Naive thymus-derived CD8-positive, alpha-beta T cell (primary cell): ENCODE results near the gene MYL6. TPM values are rescaled to one million over a fixed set of nuclear protein-coding genes. Genes with fewer than 3 reads are reported as not detected.

ENCODE experiments used
- ATAC-seq, 2 donors: fragments of 150-1000 bp; cut with Tn5 transposase in 1 of 2; sonication (Bioruptor Pico), chemical (Tn5 transposase) in 1 of 2; 1 replicate in 1 of 2; 2 replicates in 1 of 2; pipeline ENCODE4 v1.10.0; 2021; ENCODE audit warnings: mild to moderate bottlenecking in 2 of 2, moderate library complexity in 2 of 2
- POLR2A ChIA-PET: fragments of 350-600 bp; sonication (Branson Sonifier 250); formaldehyde crosslinking; loops from one replicate; lab custom pipeline; 2021; ENCODE audit warnings: antibody characterized with exemption; lab: Charles Lee
- DNase-seq, 10 donors: peaks; one replicate each; pipeline versions ENCODE4 v3.0.0 to v3.0.0-alpha.2; 2020 to 2022
- H3K27ac Mint-ChIP-seq, 10 donors: one replicate each; pipeline ENCODE4 v1.8.0; 2020 to 2022; ENCODE audit warnings: mild to moderate bottlenecking in 10 of 10, mixed read lengths in 10 of 10, moderate library complexity in 4 of 10, inconsistent platforms in 1 of 10
- H3K27me3 Mint-ChIP-seq, 5 donors: one replicate each; pipeline ENCODE4 v1.8.0; 2021 to 2022; ENCODE audit warnings: mixed read lengths in 5 of 5
- H3K36me3 Mint-ChIP-seq, 3 donors: one replicate each; pipeline ENCODE4 v1.8.0; 2020 to 2022; ENCODE audit warnings: mixed read lengths in 3 of 3, mild to moderate bottlenecking in 2 of 3, inconsistent platforms in 1 of 3
- H3K4me1 Mint-ChIP-seq, 4 donors: one replicate each; pipeline ENCODE4 v1.8.0; 2021 to 2022; ENCODE audit warnings: mixed read lengths in 4 of 4
- H3K4me3 Mint-ChIP-seq, 10 donors: one replicate each; pipeline ENCODE4 v1.8.0; 2020 to 2022; ENCODE audit warnings: mild to moderate bottlenecking in 10 of 10, mixed read lengths in 10 of 10, moderate library complexity in 6 of 10, inconsistent platforms in 1 of 10
- H3K9me3 Mint-ChIP-seq, 9 donors: one replicate each; pipeline ENCODE4 v1.8.0; 2020 to 2022; ENCODE audit warnings: mixed read lengths in 9 of 9, mild to moderate bottlenecking in 3 of 9, inconsistent platforms in 1 of 9, moderate library complexity in 1 of 9
- polyA plus RNA-seq, 3 donors: library from polyadenylated mRNA; unstranded; fragments of 300-500 nt; fragmentation: Illumina TruSeq; gene quantifications; one replicate each; pipeline ENCODE4 v1.2.3, GENCODE V29; 2021
- total RNA-seq, 8 experiments: library from RNA in 2 of 8; stranded (reverse) in 2 of 8; gene quantifications; one replicate each; pipeline ENCODE4 v1.2.3 and lab custom pipeline; 2021 to 2026

MYL6 gene
- total and polyA plus RNA-seq, 5 experiments from 2014 or later: 421 to 2,533 (median 1,813) TPM

DNA sequence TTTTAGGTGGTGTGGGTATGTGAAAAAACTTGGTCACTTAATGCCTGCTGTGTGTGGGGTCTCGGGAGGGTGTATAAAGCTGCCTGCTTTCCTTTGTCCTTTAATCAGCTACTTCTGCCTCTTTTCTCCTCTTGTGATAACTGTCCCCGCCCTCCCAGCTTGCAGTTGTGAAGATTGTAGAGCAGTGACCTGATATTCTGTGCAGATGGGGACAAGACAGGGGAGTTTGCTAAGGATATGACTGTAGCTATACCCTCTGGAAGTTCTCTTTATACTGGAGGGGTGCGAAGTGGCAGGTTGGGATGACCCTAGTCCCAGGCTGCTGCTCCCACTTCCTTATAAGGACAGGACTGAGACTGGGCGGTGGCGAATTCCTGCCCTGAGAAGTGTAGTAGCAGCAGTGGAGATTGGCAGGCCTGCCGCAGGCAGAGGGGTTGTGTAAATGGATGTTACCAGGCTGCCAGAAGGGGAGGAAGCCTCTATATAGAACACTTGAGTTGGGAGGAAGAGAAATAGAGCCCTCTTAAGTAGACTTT lies 835 bp downstream of the MYL6 start:
- ATAC-seq (no peak), DNase-seq (peak in 4 of 10 donors; percentile 23 to 31 (median 26))
- Mint-ChIP-seq H3K36me3 (peaks cover 6 to 42% (median 8%) of the 10 kb centered on the region in 3 donors), H3K4me1 (peaks cover 36 to 51% (median 48%) of the 10 kb centered on the region in 4 donors), H3K9me3 (no peaks in the 10 kb centered on the region), H3K4me3 (peak overlapping the region; percentile 93 to 99 (median 98)), H3K27me3 (no peaks in the 10 kb centered on the region), H3K27ac (peak overlapping the region; percentile 95 to 100 (median 98))
- POLR2A ChIA-PET: interaction anchor here (0.6 to 13.3 kb wide), 15 partner anchors 9 to 290 kb away, joined by 3 to 163 read pairs (median 6); partner anchors contain the start of genes ANKRD52, COQ10A, ESYT1 and PA2G4

DNA sequence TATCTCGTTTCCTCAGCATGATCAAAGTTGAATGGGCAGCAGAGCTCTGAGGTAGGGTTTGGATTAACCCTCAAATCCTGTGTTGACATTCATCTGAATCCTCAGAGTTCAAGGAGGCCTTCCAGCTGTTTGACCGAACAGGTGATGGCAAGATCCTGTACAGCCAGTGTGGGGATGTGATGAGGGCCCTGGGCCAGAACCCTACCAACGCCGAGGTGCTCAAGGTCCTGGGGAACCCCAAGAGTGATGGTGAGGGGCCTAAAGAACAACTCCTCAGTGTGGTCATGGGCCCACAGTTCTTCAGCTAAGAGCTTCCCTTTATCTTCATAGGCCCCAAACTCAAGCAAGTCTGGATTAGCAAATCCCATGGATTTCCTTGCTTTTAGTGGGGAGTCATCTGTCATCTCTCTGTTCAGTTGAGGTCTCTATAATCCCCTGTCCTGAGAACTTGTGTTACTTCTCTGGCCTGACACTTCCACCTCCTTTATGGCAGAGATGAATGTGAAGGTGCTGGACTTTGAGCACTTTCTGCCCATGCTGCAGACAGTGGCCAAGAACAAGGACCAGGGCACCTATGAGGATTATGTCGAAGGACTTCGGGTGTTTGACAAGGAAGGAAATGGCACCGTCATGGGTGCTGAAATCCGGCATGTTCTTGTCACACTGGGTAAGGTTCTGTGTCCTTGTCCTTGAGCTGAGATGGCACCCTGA lies 1.5 kb downstream of the MYL6 start:
- Mint-ChIP-seq H3K4me1 (peaks cover 36 to 53% (median 50%) of the 10 kb centered on the region in 4 donors), H3K9me3 (no peaks in the 10 kb centered on the region), H3K36me3 (peaks cover 6 to 48% (median 8%) of the 10 kb centered on the region in 3 donors), H3K27me3 (no peaks in the 10 kb centered on the region), H3K4me3 (peak overlapping the region; percentile 93 to 99 (median 98)), H3K27ac (peak overlapping the region; percentile 95 to 100 (median 98))
- DNase-seq (no peak), ATAC-seq (no peak)
- POLR2A ChIA-PET: interaction anchor here (0.5 to 13.3 kb wide), 15 partner anchors 10 to 290 kb away, joined by 3 to 163 read pairs (median 3); partner anchors contain the start of genes ANKRD52, COQ10A, ESYT1 and PA2G4

DNA sequence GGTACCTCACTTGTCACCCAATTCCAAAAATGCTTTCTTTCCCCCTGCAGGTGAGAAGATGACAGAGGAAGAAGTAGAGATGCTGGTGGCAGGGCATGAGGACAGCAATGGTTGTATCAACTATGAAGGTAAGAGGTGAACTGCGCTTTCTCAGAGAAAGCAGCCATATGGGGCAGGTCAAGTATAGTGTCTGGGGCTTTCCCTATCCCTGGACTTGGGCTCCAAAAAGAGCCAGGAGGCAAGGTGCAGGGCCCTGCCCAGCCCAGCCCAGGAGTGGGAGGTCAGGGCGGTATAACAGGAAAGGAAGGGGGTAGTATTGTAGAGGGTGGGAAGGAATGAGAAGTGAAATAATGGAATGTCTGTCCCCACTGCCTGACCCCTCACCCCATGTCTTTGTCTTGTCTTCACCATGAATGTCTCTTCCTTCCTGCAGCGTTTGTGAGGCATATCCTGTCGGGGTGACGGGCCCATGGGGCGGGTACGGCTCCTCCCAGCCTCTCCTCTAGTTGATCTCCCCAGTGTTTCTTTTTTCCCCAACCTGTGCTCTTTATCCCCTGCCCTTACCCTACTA lies 2.1 kb downstream of the MYL6 start:
- no peaks in the 10 kb centered on the region for H3K9me3 Mint-ChIP-seq
- peaks cover 35 to 53% (median 49%) of the 10 kb centered on the region in 4 donors for H3K4me1 Mint-ChIP-seq
- peak; percentile 24 to 62 for ATAC-seq
- no peaks in the 10 kb centered on the region for H3K27me3 Mint-ChIP-seq
- peak; percentile 38 to 77 (median 58) for DNase-seq
- peak overlapping the region; percentile 88 to 100 (median 98) for H3K27ac Mint-ChIP-seq
- POLR2A ChIA-PET: interaction anchor here (0.5 to 13.3 kb wide), 15 partner anchors 9 to 289 kb away, joined by 3 to 163 read pairs (median 4); partner anchors contain the start of genes ESYT1, MYL6B, PA2G4 and RNF41
- H3K4me3 Mint-ChIP-seq: peak overlapping the region; percentile 93 to 99 (median 98)
- peaks cover 6 to 52% (median 8%) of the 10 kb centered on the region in 3 donors for H3K36me3 Mint-ChIP-seq

DNA sequence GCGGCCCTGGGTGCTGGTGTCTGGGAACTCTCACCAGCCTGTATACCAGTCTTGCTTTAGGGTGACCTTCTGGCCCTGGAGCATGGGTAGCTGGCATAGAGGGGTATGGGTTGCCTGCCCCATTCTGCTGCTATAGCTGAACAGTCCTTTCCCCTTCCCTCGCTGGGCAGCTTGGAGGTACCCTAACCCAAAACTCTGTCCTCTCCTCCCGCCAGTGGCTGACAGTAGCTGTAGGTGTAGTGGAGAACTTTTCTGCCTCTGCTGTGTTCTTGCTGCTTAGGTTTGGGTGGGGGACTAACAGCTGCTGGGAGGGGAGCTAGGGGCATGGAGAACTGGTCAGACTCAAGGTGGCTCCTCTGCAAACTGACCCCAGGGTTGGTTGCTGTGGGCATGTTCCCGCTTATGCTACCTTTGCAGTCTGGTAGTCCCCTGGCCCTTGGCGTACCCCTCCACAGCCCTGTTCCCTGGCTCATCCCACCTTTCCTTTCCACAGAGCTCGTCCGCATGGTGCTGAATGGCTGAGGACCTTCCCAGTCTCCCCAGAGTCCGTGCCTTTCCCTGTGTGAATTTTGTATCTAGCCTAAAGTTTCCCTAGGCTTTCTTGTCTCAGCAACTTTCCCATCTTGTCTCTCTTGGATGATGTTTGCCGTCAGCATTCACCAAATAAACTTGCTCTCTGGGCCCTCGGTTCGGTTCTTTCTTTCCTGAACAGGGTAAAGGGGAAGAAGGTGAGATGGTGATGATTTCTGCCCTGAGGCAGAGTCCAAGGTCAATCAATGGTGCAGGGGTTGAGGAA lies 2.9 kb downstream of the MYL6 start:
- peaks cover 6 to 60% (median 8%) of the 10 kb centered on the region in 3 donors for H3K36me3 Mint-ChIP-seq
- no peaks in the 10 kb centered on the region for H3K27me3 Mint-ChIP-seq
- DNase-seq: no peak
- H3K27ac Mint-ChIP-seq: peak overlapping the region; percentile 88 to 100 (median 98)
- H3K4me3 Mint-ChIP-seq: peak overlapping the region; percentile 93 to 99 (median 98)
- H3K4me1 Mint-ChIP-seq: peaks cover 32 to 53% (median 45%) of the 10 kb centered on the region in 4 donors
- H3K9me3 Mint-ChIP-seq: no peaks in the 10 kb centered on the region
- POLR2A ChIA-PET: interaction anchor here (0.6 to 13.3 kb wide), 16 partner anchors 8 to 565 kb away, joined by 3 to 163 read pairs (median 4); partner anchors contain the start of genes ESYT1, MYL6B, SMARCC2 and ZC3H10
- ATAC-seq: no peak

DNA sequence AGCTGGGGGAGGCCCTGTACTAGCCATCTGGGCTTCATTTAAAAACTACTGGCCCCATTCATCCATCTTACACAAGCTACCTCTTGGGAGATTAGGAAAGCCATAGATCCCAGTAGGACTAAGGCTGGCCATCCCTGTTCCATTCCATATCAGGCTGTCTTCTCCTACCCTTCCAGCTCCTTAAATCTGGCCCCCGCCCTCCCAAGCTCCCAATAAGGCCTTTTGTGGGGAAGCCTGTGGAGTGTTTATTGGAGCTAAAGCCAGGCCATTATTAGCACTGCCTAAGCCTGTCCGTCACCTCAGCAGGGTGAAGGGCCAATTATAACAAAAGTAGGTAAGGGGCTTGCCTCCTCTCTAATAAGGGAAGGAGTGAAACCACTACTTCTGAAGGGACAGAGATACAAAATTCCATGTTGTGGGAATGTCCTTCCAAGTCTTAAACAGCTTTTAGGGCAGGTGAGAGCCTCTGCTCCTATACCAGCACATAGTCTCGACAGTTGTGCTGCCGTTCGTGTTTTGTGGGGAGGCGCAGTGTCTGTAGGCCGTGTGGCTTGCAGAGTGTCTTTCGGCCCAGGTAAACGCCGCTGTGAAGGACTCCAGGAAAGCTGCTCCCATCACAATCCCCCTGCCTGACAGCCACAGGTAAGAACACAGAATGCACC lies 3.7 kb downstream of the MYL6 start:
- H3K9me3 Mint-ChIP-seq: no peaks in the 10 kb centered on the region
- ATAC-seq (no peak), DNase-seq (no peak)
- H3K4me3 Mint-ChIP-seq: peak overlapping the region in 9 of 10 donors; percentile 1 to 99 (median 93)
- POLR2A ChIA-PET: interaction anchor here (0.6 to 13.3 kb wide), 15 partner anchors 11 to 154 kb away, joined by 3 to 163 read pairs (median 4); partner anchors contain the start of genes ESYT1, MYL6B, SMARCC2 and ZC3H10
- peaks cover 32 to 53% (median 44%) of the 10 kb centered on the region in 4 donors for H3K4me1 Mint-ChIP-seq
- H3K27me3 Mint-ChIP-seq: no peaks in the 10 kb centered on the region
- H3K36me3 Mint-ChIP-seq: peaks cover 6 to 67% (median 8%) of the 10 kb centered on the region in 3 donors
- H3K27ac Mint-ChIP-seq: peak overlapping the region; percentile 78 to 100 (median 98)

DNA sequence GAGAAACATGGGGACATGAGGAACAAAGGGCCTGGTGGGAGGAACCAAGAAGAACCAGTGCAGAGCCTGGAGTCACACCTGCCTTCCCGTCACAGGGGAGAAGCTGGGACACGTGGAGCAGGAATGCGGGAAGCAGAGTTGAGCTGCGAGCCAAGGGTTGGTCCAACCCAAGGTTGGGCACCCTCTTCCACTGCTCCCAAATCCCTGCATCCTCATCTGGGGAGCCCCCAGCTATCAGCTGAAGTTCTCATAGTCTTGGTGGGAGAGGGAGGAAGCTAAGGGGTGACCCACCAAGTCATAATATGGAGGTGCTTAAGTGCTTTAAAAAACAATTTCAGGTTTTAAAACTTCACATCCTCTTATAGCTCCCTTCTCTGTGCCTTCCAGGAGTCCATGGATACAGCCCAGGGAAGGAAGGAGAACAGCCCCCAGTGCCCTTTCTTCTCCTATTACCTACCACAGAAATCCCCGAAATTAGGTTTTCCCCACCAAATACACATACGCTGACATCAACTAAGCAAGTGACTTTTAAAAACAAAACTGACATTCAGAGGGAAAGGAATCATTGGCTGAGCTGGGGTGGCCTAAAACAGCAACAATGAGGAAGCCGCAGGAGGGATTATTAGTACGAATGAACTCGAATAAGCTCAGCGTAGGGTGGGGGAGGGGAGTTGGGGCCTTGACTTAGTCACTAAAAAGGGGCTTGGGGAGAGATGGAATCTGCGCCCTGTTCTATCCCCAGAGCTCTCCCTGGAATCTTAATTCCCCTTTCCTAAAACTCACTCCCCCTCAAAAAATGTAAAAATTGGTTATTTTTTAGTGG lies 4.5 kb downstream of the MYL6 start:
- Mint-ChIP-seq H3K27ac (peak overlapping the region in 8 of 10 donors; percentile 25 to 96 (median 68)), H3K4me1 (peaks cover 28 to 45% (median 36%) of the 10 kb centered on the region in 4 donors), H3K36me3 (peaks cover 10 to 74% (median 12%) of the 10 kb centered on the region in 3 donors), H3K4me3 (peak overlapping the region in 1 of 10 donors; percentile 21), H3K27me3 (no peaks in the 10 kb centered on the region), H3K9me3 (no peaks in the 10 kb centered on the region)
- no peak for DNase-seq
- no peak for ATAC-seq
- POLR2A ChIA-PET: interaction anchor here (0.7 to 13.3 kb wide), 11 partner anchors 9 to 137 kb away, joined by 3 to 163 read pairs (median 5); partner anchors contain the start of genes ESYT1, MYL6B, RNF41 and SMARCC2

DNA sequence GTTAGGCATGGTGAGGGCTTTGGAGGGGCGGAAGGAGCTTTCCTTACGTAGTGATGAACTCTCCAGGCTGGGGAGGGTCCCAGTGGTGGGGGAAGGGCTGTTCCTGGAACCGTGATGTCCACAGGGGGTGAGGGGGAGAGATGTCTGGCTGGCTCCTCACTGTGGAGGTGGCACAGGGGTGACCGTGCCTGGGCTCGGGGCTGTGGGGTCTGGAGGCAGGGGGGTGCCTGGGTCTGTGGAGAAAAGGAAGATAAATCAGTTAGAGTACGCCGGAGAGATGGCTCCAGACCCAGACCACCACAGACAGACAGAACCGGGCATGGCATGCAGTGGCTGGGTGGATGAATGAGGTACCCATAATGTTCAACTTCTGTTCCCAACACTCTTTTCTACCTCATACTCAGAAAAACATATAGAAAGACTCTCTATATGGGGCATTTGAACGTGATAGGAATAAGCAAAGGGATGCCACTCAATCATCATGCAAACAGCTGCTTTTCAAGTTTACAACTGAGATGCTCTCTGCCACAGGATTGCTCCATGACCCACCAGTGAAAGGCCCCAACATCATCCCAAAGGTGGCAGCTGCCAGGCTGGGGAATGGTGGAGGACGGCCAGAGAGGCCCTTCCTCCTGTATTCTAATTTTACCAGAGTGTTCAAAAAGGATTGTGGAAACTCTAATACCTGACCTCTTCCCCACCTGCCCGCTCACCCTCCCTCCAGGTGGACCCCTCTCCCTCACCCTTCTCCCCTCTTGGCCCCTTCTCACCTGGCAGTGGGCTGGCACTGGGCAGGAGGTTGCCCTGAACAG lies 5.6 kb downstream of the MYL6 start:
- Mint-ChIP-seq H3K27me3 (no peaks in the 10 kb centered on the region), H3K27ac (peak overlapping the region; percentile 9 to 80 (median 51)), H3K4me3 (no peak overlapping the region), H3K9me3 (no peaks in the 10 kb centered on the region), H3K36me3 (peaks cover 12 to 79% (median 14%) of the 10 kb centered on the region in 3 donors), H3K4me1 (peaks cover 25 to 35% (median 33%) of the 10 kb centered on the region in 4 donors)
- ATAC-seq (no peak), DNase-seq (no peak)
- POLR2A ChIA-PET: interaction anchor here (0.6 to 13.3 kb wide), 11 partner anchors 8 to 82 kb away, joined by 3 to 163 read pairs (median 5); partner anchors contain the start of genes ESYT1, MYL6B, RNF41 and SMARCC2

DNA sequence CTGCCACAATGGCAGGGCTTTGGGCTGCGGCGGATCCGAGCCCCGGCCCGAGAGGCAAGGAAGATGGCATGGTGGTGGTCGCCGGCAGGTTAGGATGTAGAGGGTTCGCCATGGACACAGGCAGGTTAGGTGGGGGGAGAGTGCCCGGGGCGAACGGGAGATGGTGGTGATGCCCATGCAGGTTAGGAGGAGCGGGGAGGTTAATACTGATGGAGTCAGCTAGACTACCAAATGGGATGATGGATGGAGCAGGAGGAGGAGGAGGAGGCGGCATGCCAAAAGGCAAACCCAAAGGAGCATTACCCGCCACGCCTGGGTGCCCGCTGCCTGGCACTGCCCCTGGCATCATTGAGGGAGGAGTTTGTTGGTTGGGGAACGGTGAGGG lies 6.2 kb downstream of the MYL6 start:
- POLR2A ChIA-PET: interaction anchor here (0.6 to 13.3 kb wide), 4 partner anchors 25 to 81 kb away, joined by 4 to 163 read pairs (median 5); partner anchors contain the start of genes ESYT1, RNF41 and SMARCC2
- DNase-seq (no peak), ATAC-seq (no peak)
- Mint-ChIP-seq H3K27ac (peak overlapping the region in 8 of 10 donors; percentile 18 to 86 (median 50)), H3K9me3 (no peaks in the 10 kb centered on the region), H3K4me3 (peak overlapping the region in 1 of 10 donors; percentile 24), H3K36me3 (peaks cover 11 to 85% (median 14%) of the 10 kb centered on the region in 3 donors), H3K27me3 (no peaks in the 10 kb centered on the region), H3K4me1 (peaks cover 19 to 29% (median 28%) of the 10 kb centered on the region in 4 donors)

DNA sequence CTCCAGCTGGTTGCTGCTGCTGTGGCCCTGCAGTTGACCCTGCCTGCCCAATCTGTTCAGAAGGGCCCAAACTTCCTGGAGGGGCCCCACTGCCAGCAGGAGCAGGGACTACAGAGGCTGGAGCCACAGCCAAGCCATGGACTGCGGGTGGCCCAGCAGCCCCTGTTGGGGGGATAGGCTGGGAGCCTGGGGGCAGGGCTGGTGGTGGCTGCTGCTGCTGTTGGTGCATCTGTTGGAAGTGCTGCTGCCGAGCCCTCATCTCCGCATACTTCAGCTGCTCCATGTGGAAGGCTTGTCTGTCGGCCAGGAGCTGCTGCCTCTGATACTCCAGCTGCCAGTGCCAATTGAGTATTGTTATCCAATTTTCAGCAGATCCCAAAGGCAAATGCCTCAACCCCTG lies 7.2 kb downstream of the MYL6 start:
- DNase-seq (no peak), ATAC-seq (no peak)
- Mint-ChIP-seq H3K9me3 (no peaks in the 10 kb centered on the region), H3K27me3 (no peaks in the 10 kb centered on the region), H3K36me3 (peaks cover 10 to 88% (median 13%) of the 10 kb centered on the region in 3 donors), H3K4me3 (no peak overlapping the region), H3K27ac (peak overlapping the region in 3 of 10 donors; percentile 1 to 55 (median 22)), H3K4me1 (peaks cover 12 to 19% (median 18%) of the 10 kb centered on the region in 4 donors)
- POLR2A ChIA-PET: interaction anchor here (1.0 to 13.3 kb wide), 3 partner anchors 10 to 39 kb away, joined by 3 to 163 read pairs (median 5); partner anchors contain the start of genes ESYT1 and SMARCC2
